Mucosa of rectum (tissue), 2 donors: Measurements from ENCODE around the gene LETM1.

Experiments used
- H3K27ac ChIP-seq, 2 donors: one replicate each; pipeline ENCODE4 v1.7.0; 2013; ENCODE audit warnings: inconsistent platforms in 2 of 2, low read depth in 2 of 2, low read length in 2 of 2
- H3K27me3 ChIP-seq, 2 donors: one replicate each; pipeline ENCODE4 v1.7.0; 2013; ENCODE audit warnings: low read length in 2 of 2; ENCODE audit not compliant: control insufficient read depth in 2 of 2, insufficient read depth in 2 of 2
- H3K36me3 ChIP-seq, 2 donors: one replicate each; pipeline ENCODE4 v1.7.0; 2013; ENCODE audit warnings: low read length in 2 of 2; ENCODE audit not compliant: control insufficient read depth in 2 of 2, insufficient read depth in 2 of 2
- H3K4me1 ChIP-seq, 2 donors: one replicate each; pipeline ENCODE4 v1.7.0; 2013; ENCODE audit warnings: low read length in 2 of 2, mild to moderate bottlenecking in 1 of 2; ENCODE audit not compliant: control insufficient read depth in 2 of 2, insufficient read depth in 2 of 2
- H3K4me3 ChIP-seq, 2 donors: one replicate each; pipeline ENCODE4 v1.7.0; 2013; ENCODE audit warnings: low read length in 2 of 2
- H3K9ac ChIP-seq, 2 donors: one replicate each; pipeline ENCODE4 v1.7.0; 2013; ENCODE audit warnings: low read length in 2 of 2, low read depth in 1 of 2, mild to moderate bottlenecking in 1 of 2
- H3K9me3 ChIP-seq, 2 donors: one replicate each; pipeline ENCODE4 v1.7.0; 2013; ENCODE audit warnings: low read length in 2 of 2; ENCODE audit not compliant: control insufficient read depth in 2 of 2
- donor health status: healthy.
- donor health status: Normal muscosa, but diverticular disease.

The LETM1 gene

DNA sequence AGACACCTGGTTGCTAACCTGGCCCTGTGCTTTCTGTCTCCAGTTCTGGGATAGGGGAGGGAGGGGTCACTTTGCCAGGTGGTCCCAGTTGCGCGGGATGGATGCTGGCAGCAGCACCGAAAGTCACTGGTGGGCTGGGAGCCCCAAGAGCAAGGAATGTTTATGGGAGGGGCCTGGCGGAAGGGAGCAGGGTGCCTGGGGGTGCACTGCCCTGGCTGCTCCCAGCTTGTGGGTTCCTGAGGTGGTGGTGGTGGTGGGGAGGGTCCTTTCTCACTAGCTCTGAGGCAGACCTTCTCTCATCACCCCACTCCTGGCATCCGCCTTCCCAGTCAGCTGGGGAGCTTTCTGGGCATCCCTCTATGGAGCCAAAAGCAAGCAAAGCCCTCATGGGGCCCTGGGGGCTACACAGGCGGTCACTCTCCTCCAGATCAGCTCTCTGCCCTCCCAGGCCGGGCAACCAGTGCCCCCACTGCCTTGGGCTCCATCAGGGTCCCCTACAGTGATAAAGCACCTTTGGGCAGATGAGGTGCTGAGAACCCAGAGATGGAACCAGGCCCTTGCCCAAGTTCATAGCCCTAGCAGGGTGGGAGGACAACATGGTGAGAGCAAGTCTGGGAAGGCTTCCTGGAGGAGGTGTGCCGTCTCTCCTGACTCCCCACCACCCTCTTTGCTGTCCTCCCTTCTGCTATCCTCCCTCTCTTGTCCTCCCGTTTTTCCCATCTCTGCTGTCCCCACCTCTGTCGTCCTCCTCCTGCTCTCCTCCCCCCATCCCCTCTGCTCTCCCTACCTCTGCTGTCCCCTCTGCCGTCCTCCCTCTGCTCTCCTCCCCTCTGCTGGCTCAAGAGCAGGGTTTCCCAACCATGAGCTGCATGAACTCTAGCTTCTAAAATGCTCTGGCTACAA, 46.9 kb downstream of the LETM1 start:
- Histone ChIP-seq H3K4me3 (no peak overlapping the region), H3K27ac (no peak overlapping the region), H3K9ac (no peak overlapping the region), H3K9me3 (no peaks in the 10 kb centered on the region), H3K27me3 (no peaks in the 10 kb centered on the region), H3K4me1 (peaks cover 0 to 17% of the 10 kb centered on the region in 2 donors), H3K36me3 (peaks cover 21 to 24% of the 10 kb centered on the region in 2 donors)

DNA sequence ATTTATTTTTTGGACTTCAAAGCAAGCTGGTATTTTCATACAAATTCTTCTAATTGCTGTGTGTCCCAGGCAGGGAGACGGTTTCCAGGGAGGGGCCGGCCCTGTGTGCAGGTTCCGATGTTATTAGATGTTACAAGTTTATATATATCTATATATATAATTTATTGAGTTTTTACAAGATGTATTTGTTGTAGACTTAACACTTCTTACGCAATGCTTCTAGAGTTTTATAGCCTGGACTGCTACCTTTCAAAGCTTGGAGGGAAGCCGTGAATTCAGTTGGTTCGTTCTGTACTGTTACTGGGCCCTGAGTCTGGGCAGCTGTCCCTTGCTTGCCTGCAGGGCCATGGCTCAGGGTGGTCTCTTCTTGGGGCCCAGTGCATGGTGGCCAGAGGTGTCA, 47.6 kb downstream of the LETM1 start:
- no peaks in the 10 kb centered on the region for H3K9me3 ChIP-seq
- no peaks in the 10 kb centered on the region for H3K27me3 ChIP-seq
- no peak overlapping the region for H3K9ac ChIP-seq
- no peak overlapping the region for H3K4me3 ChIP-seq
- H3K4me1 ChIP-seq: peaks cover 0 to 17% of the 10 kb centered on the region in 2 donors
- H3K36me3 ChIP-seq: peaks cover 16 to 19% of the 10 kb centered on the region in 2 donors
- no peak overlapping the region for H3K27ac ChIP-seq

DNA sequence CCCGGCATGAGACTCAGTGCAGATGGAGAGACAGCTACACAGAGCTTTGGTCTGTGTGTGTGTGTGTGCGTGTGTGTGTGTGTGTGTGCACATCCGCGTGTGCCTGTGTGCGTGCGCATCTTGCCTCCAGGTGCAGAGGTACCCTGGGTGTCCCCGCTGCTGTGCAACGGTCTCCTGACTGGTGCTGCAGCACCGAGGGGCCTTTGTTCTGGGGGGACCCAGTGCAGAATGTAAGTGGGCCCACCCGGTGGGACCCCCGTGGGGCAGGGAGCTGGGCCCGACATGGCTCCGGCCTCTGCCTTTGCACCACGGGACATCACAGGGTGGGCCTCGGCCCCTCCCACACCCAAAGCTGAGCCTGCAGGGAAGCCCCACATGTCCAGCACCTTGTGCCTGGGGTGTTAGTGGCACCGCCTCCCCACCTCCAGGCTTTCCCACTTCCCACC, 48.6 kb downstream of the LETM1 start:
- Histone ChIP-seq H3K36me3 (peaks cover 6 to 11% of the 10 kb centered on the region in 2 donors), H3K4me3 (no peak overlapping the region), H3K27ac (no peak overlapping the region), H3K27me3 (no peaks in the 10 kb centered on the region), H3K9ac (no peak overlapping the region), H3K4me1 (peaks cover 0 to 17% of the 10 kb centered on the region in 2 donors), H3K9me3 (no peaks in the 10 kb centered on the region)

DNA sequence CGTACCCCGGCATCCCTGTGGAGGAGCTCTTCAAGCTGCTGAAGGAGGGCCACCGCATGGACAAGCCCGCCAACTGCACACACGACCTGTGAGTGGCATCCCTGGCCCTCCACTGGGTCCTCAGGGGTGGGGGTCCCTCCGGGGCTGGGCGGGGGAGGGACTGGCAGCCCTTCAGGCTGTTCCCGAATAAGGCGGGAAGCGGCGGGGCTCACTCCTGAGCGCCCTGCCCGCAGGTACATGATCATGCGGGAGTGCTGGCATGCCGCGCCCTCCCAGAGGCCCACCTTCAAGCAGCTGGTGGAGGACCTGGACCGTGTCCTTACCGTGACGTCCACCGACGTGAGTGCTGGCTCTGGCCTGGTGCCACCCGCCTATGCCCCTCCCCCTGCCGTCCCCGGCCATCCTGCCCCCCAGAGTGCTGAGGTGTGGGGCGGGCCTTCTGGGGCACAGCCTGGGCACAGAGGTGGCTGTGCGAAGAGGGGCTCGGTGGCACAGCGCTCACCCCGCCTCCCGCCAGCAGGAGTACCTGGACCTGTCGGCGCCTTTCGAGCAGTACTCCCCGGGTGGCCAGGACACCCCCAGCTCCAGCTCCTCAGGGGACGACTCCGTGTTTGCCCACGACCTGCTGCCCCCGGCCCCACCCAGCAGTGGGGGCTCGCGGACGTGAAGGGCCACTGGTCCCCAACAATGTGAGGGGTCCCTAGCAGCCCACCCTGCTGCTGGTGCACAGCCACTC, 49.2 kb downstream of the LETM1 start:
- Histone ChIP-seq H3K27me3 (no peaks in the 10 kb centered on the region), H3K4me1 (peaks cover 0 to 22% of the 10 kb centered on the region in 2 donors), H3K27ac (no peak overlapping the region), H3K9ac (no peak overlapping the region), H3K4me3 (no peak overlapping the region), H3K9me3 (no peaks in the 10 kb centered on the region), H3K36me3 (peaks cover 6 to 10% of the 10 kb centered on the region in 2 donors)

DNA sequence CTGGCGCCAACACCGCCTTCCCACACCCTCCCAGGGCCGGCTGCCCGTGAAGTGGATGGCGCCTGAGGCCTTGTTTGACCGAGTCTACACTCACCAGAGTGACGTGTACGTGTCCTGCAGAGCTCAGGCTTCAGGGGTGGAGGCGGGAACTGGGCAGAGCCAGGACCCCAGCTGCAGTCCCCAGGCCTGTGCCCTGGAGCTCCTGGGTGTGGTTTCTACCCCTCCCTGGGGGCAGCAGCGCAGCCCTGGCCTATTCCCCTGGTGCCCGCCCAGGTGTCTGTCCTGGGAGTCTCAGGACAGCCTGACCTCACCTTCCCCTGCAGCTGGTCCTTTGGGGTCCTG, 49.8 kb downstream of the LETM1 start:
- H3K4me1 ChIP-seq: peaks cover 0 to 22% of the 10 kb centered on the region in 2 donors
- H3K9me3 ChIP-seq: no peaks in the 10 kb centered on the region
- H3K27ac ChIP-seq: no peak overlapping the region
- H3K36me3 ChIP-seq: peaks cover 7 to 10% of the 10 kb centered on the region in 2 donors
- no peak overlapping the region for H3K4me3 ChIP-seq
- H3K9ac ChIP-seq: no peak overlapping the region
- H3K27me3 ChIP-seq: no peaks in the 10 kb centered on the region

DNA sequence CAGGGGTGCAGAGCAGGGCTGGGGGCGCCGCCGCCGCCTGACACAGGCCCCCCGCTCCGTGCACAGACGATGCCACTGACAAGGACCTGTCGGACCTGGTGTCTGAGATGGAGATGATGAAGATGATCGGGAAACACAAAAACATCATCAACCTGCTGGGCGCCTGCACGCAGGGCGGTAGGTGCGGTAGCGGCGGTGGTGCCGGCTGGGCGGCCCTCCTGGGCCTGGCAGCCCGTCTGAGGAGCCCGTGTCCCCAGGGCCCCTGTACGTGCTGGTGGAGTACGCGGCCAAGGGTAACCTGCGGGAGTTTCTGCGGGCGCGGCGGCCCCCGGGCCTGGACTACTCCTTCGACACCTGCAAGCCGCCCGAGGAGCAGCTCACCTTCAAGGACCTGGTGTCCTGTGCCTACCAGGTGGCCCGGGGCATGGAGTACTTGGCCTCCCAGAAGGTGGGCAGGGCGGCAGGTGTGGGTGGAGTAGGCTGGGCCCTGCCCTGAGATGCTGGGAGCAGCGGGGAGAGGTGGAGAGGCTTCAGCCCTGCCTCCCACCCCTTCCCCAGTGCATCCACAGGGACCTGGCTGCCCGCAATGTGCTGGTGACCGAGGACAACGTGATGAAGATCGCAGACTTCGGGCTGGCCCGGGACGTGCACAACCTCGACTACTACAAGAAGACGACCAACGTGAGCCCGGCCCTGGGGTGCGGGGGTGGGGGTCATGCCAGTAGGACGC, 50.3 kb downstream of the LETM1 start:
- Histone ChIP-seq H3K4me1 (peaks cover 0 to 22% of the 10 kb centered on the region in 2 donors), H3K9me3 (no peaks in the 10 kb centered on the region), H3K27ac (no peak overlapping the region), H3K36me3 (peaks cover 10% of the 10 kb centered on the region in 2 donors), H3K27me3 (no peaks in the 10 kb centered on the region), H3K9ac (no peak overlapping the region), H3K4me3 (no peak overlapping the region)

DNA sequence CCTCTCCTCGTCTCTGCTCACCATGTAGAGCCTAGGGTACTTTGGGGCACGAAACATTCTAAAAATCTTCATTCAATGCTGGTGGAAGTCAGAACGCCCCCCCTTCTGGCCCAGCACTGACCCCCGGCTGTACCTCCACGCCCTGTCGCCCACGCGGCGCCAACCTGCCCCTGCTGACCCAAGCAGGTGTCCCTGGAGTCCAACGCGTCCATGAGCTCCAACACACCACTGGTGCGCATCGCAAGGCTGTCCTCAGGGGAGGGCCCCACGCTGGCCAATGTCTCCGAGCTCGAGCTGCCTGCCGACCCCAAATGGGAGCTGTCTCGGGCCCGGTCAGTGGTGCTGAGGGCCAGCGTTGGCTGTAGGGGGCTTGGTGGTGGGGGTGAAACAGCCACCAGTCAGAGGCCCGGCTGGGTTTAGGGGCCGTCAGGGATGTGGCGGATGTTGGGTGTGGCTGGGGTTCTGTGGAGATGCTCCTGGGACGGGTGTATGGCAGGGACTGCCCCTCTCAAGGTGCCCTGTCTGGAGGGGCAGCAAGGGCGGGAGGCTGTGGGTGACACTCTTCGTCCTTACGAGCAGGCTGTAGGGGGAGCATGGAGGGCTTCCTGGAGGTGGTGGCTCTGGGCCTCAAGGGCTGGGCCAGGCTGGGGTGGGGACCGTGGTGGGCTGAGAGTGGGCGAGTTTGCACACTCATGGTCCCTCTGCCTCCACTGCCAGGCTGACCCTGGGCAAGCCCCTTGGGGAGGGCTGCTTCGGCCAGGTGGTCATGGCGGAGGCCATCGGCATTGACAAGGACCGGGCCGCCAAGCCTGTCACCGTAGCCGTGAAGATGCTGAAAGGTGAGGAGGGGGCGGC, 51.1 kb downstream of the LETM1 start:
- H3K4me3 ChIP-seq: no peak overlapping the region
- no peak overlapping the region for H3K27ac ChIP-seq
- peaks cover 0 to 24% of the 10 kb centered on the region in 2 donors for H3K4me1 ChIP-seq
- no peaks in the 10 kb centered on the region for H3K9me3 ChIP-seq
- H3K27me3 ChIP-seq: no peaks in the 10 kb centered on the region
- peaks cover 10% of the 10 kb centered on the region in 2 donors for H3K36me3 ChIP-seq
- H3K9ac ChIP-seq: no peak overlapping the region

DNA sequence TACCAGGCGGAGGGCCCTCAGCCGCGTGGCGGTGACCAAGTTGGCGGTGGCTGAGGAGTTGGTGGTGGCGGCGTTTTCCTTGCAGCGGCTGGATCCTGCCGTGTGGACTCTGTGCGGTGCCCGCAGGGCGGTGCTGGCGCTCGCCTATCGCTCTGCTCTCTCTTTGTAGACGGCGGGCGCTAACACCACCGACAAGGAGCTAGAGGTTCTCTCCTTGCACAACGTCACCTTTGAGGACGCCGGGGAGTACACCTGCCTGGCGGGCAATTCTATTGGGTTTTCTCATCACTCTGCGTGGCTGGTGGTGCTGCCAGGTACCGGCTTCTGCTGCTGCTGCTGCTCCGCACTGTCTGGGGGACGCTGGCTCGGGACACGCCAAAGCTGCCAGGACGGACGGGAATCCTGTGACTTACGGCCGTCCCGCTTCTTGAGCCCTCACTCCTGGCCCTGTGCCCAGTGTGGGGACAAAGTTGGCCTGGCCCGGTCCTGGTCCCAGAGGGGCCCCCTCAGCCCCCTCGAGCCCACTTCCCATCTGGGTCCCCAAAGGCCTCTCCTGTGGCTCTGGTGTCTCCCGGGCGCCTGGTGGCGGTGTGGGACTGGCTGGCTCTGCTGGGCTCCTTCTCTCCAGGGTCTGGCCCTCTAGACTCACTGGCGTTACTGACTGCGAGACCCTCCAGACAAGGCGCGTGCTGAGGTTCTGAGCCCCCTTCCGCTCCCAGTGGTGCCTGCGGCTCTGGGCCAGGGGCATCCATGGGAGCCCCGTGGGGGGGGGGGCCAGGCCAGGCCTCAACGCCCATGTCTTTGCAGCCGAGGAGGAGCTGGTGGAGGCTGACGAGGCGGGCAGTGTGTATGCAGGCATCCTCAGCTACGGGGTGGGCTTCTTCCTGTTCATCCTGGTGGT, 52.2 kb downstream of the LETM1 start:
- Histone ChIP-seq H3K9me3 (no peaks in the 10 kb centered on the region), H3K27me3 (no peaks in the 10 kb centered on the region), H3K4me1 (peaks cover 0 to 29% of the 10 kb centered on the region in 2 donors), H3K4me3 (no peak overlapping the region), H3K36me3 (peaks cover 10% of the 10 kb centered on the region in 2 donors), H3K27ac (no peak overlapping the region), H3K9ac (no peak overlapping the region)
